Esophagus squamous epithelium (tissue), 4 donors: Measurements from ENCODE around the gene PLOD3.

Source experiments
- POLR2A ChIP-seq, 4 donors: fragments of 450-650 bp; IDR thresholded peaks; one replicate each; pipeline ENCODE4 v1.6.1; 2017; ENCODE audit warnings: antibody characterized with exemption in 4 of 4, mild to moderate bottlenecking in 4 of 4, moderate library complexity in 3 of 4
- TF ChIP-seq, protein P1 (sequence below), 6 experiments: fragments of 450-650 bp in 4 of 6; fragments of 200-600 bp in 2 of 6; sonication (generic) in 2 of 6; IDR thresholded peaks; one replicate each; pipeline ENCODE4 v1.5.1; 2016 to 2019; ENCODE audit warnings: antibody characterized with exemption in 6 of 6, mild to moderate bottlenecking in 4 of 6, moderate library complexity in 4 of 6

DNA sequence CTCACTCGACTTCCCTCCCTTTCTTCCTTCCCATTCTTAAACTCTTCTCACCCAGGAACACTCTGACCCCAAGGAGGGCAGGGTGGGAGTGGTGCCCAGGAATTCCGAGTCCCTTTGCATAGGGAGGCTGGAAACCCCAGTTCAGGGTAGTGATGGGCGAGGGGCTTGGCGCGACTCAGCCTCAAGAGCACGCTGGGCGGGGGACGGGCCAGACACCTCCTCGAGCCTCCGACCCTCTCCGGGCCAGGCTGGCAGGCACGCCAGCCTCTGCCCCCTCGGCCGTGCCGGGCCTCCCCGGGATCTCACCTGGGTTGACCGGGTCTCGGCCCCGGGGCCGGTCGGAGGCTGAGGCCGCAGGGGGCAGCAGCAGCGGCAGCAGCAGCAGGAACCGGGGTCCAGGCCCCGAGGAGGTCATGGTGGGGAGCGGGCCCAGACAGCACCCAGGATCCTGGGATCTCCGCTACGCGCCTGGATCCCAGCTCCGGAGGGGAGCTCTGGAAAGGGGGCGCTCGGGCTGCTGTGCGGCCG, 457 bp downstream of the PLOD3 start:
- TF ChIP-seq, protein P1, sequence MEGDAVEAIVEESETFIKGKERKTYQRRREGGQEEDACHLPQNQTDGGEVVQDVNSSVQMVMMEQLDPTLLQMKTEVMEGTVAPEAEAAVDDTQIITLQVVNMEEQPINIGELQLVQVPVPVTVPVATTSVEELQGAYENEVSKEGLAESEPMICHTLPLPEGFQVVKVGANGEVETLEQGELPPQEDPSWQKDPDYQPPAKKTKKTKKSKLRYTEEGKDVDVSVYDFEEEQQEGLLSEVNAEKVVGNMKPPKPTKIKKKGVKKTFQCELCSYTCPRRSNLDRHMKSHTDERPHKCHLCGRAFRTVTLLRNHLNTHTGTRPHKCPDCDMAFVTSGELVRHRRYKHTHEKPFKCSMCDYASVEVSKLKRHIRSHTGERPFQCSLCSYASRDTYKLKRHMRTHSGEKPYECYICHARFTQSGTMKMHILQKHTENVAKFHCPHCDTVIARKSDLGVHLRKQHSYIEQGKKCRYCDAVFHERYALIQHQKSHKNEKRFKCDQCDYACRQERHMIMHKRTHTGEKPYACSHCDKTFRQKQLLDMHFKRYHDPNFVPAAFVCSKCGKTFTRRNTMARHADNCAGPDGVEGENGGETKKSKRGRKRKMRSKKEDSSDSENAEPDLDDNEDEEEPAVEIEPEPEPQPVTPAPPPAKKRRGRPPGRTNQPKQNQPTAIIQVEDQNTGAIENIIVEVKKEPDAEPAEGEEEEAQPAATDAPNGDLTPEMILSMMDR (IDR thresholded peaks at IDR 0.05) = no peak
- no peak for TF ChIP-seq POLR2A (IDR thresholded peaks at IDR 0.05)
